Measurements from ENCODE around the gene ZNF695. TPM values are rescaled to one million over a fixed set of nuclear protein-coding genes. Genes with fewer than 3 reads are reported as not detected.
"Not testable (repeated sequence)": the region's sequence is repeated elsewhere in the genome, so short reads cannot be mapped to it uniquely, and the experiment has no call there.

The ZNF695 gene
- total RNA-seq, 1 experiment from 2014 or later = 29.4 TPM

- TF ChIP-seq NFATC4 (CRISPR knock-in tag; IDR thresholded peaks at IDR 0.05) = no peak
- TF ChIP-seq ESRRA (CRISPR knock-in tag; IDR thresholded peaks at IDR 0.05; ENCODE audit: borderline replicate concordance) = no peak
These were observed 29.9 kb upstream of the ZNF695 start (continued) for GRCh38 chr1:247037511-247038320.

GRCh38 chr1:247032306-247032705, 24.4 kb upstream of the ZNF695 start:
- peaks cover 23% of the 10 kb centered on the region for H3K27me3 Mint-ChIP-seq (ENCODE audit: low read depth)
- H3K27ac Mint-ChIP-seq; H3K4me3 Mint-ChIP-seq; ATAC-seq; CTCF ChIA-PET; POLR2A ChIA-PET; DNase-seq (ENCODE audit: low spot score); H3K4me1 Mint-ChIP-seq: not testable (repeated sequence)
- H3K36me3 Mint-ChIP-seq = peaks cover 78% of the 10 kb centered on the region
- peaks cover 80% of the 10 kb centered on the region for H3K9me3 Mint-ChIP-seq

GRCh38 chr1:247024658-247025057, 16.8 kb upstream of the ZNF695 start:
- peaks cover 82% of the 10 kb centered on the region for H3K9me3 Mint-ChIP-seq
- CTCF ChIA-PET; DNase-seq (ENCODE audit: low spot score); H3K4me3 Mint-ChIP-seq; H3K27ac Mint-ChIP-seq; ATAC-seq; POLR2A ChIA-PET; H3K4me1 Mint-ChIP-seq: not testable (repeated sequence)
- peaks cover 52% of the 10 kb centered on the region for H3K36me3 Mint-ChIP-seq
- peaks cover 24% of the 10 kb centered on the region for H3K27me3 Mint-ChIP-seq (ENCODE audit: low read depth)

GRCh38 chr1:247013391-247013790, 5.5 kb upstream of the ZNF695 start:
- peaks cover 15% of the 10 kb centered on the region for H3K9me3 Mint-ChIP-seq
- TF ChIP-seq USF2 (CRISPR knock-in tag; IDR thresholded peaks at IDR 0.05) (no peak), HMGA2 (CRISPR knock-in tag; IDR thresholded peaks at IDR 0.05) (no peak), ETV6 (CRISPR knock-in tag; IDR thresholded peaks at IDR 0.05) (no peak)
- POLR2A ChIA-PET = interaction anchor here (0.6 kb wide), 1 partner anchor 65 kb away, joined by 5 read pairs; the partner anchor contains the start of gene ZNF670

GRCh38 chr1:247008406-247008799, 546 bp upstream of the ZNF695 start:
- H3K36me3 Mint-ChIP-seq = peaks cover 21% of the 10 kb centered on the region
- ATAC-seq (no peak), DNase-seq (ENCODE audit: low spot score) (no peak)
- H3K9me3 Mint-ChIP-seq = peaks cover 14% of the 10 kb centered on the region
- H3K4me3 Mint-ChIP-seq = peak overlapping the region; percentile 100
- ChIA-PET POLR2A (interaction anchor here (0.7 kb wide), 1 partner anchor 56 kb away, joined by 4 read pairs; no protein-coding TSS in a partner anchor), CTCF (interaction anchor here (1.4 kb wide), 1 partner anchor 138 kb away, joined by 3 read pairs; no protein-coding TSS in a partner anchor)
- H3K4me1 Mint-ChIP-seq = peaks cover 13% of the 10 kb centered on the region
- no peak overlapping the region for H3K27ac Mint-ChIP-seq
- peaks cover 2% of the 10 kb centered on the region; the same call in 1 of the 2 replicates for H3K27me3 Mint-ChIP-seq (ENCODE audit: low read depth)
- TF ChIP-seq ZNF281 (CRISPR knock-in tag; IDR thresholded peaks at IDR 0.05) (no peak), ETV6 (CRISPR knock-in tag; IDR thresholded peaks at IDR 0.05) (no peak), GABPB1 (CRISPR knock-in tag; IDR thresholded peaks at IDR 0.05) (no peak), EMX1 (CRISPR knock-in tag; IDR thresholded peaks at IDR 0.05) (no peak), IRF1 (CRISPR knock-in tag; IDR thresholded peaks at IDR 0.05) (no peak), USF1 (CRISPR knock-in tag; IDR thresholded peaks at IDR 0.05) (no peak), AR (CRISPR knock-in tag; IDR thresholded peaks at IDR 0.05) (no peak), NFATC4 (CRISPR knock-in tag; IDR thresholded peaks at IDR 0.05) (no peak), JAZF1 (CRISPR knock-in tag; IDR thresholded peaks at IDR 0.05) (no peak), ERG (CRISPR knock-in tag; IDR thresholded peaks at IDR 0.05) (no peak), CBFB (CRISPR knock-in tag; IDR thresholded peaks at IDR 0.05; ENCODE audit: low read depth) (no peak), MLX (CRISPR knock-in tag; IDR thresholded peaks at IDR 0.05) (no peak)

More at GRCh38 chr1:247013391-247013790, 5.5 kb upstream of the ZNF695 start:
- Mint-ChIP-seq H3K4me1 (no peaks in the 10 kb centered on the region), H3K4me3 (no peak overlapping the region), H3K27ac (no peak overlapping the region), H3K27me3 (ENCODE audit: low read depth) (peaks cover 4% of the 10 kb centered on the region), H3K36me3 (no peaks in the 10 kb centered on the region; the same call in 1 of the 2 replicates)
- CTCF ChIA-PET = no interaction called here
- DNase-seq (ENCODE audit: low spot score) (no peak), ATAC-seq (no peak)
